Peyer's patch (tissue), 4 donors: ENCODE data around the gene BCL11A.

Source experiments
- POLR2A ChIP-seq, 2 donors: fragments of 450-650 bp; IDR thresholded peaks; one replicate each; pipeline ENCODE4 v1.5.1; 2017; ENCODE audit warnings: antibody characterized with exemption in 2 of 2, mild to moderate bottlenecking in 2 of 2, moderate library complexity in 2 of 2
- TF ChIP-seq, protein P1 (sequence below), 6 experiments: fragments of 450-650 bp in 4 of 6; fragments of 200-600 bp in 2 of 6; sonication (generic) in 1 of 6; IDR thresholded peaks; one replicate each; pipeline ENCODE4 v1.5.1; 2017 to 2019; ENCODE audit warnings: antibody characterized with exemption in 6 of 6, mild to moderate bottlenecking in 3 of 6, moderate library complexity in 1 of 6

GRCh38 chr2:60583604-60584003 is 30.1 kb upstream of the BCL11A start:
- no peak for TF ChIP-seq POLR2A (IDR thresholded peaks at IDR 0.05)
- TF ChIP-seq, protein P1, sequence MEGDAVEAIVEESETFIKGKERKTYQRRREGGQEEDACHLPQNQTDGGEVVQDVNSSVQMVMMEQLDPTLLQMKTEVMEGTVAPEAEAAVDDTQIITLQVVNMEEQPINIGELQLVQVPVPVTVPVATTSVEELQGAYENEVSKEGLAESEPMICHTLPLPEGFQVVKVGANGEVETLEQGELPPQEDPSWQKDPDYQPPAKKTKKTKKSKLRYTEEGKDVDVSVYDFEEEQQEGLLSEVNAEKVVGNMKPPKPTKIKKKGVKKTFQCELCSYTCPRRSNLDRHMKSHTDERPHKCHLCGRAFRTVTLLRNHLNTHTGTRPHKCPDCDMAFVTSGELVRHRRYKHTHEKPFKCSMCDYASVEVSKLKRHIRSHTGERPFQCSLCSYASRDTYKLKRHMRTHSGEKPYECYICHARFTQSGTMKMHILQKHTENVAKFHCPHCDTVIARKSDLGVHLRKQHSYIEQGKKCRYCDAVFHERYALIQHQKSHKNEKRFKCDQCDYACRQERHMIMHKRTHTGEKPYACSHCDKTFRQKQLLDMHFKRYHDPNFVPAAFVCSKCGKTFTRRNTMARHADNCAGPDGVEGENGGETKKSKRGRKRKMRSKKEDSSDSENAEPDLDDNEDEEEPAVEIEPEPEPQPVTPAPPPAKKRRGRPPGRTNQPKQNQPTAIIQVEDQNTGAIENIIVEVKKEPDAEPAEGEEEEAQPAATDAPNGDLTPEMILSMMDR (IDR thresholded peaks at IDR 0.05): no peak
